GM19025 (cell line): ENCODE measurements around the gene GLYATL3.
"Not testable (repeated sequence)": the region's sequence is repeated elsewhere in the genome, so short reads cannot be mapped to it uniquely, and the experiment has no call there.

Source experiments
- ATAC-seq: cut with Tn5 transposase; IDR thresholded peaks from one replicate; pipeline ENCODE4 v1.9.1; 2021; ENCODE audit warnings: mild to moderate bottlenecking, low read depth, moderate library complexity; ENCODE audit not compliant: unreplicated experiment

GLYATL3 gene

GRCh38 chr6:49499623-49500022, at the start of gene GLYATL3:
Gene GLYATL3, plus strand, starts transcription at chr6:49499923. Its CDS starts 12,068 bp downstream, at chr6:49511991.
- ATAC-seq, result no peak

GRCh38 chr6:49453221-49453620, 46.5 kb upstream of the GLYATL3 start:
- ATAC-seq, result no peak

- peak; percentile 78 for ATAC-seq
Measured at GRCh38 chr6:49454787-49455709, 44.7 kb upstream of the GLYATL3 start.

GRCh38 chr6:49457771-49458170, 42.0 kb upstream of the GLYATL3 start:
- no peak for ATAC-seq

GRCh38 chr6:49462071-49462470, 37.7 kb upstream of the GLYATL3 start:
- no peak for ATAC-seq

GRCh38 chr6:49462599-49462926, 37.2 kb upstream of the GLYATL3 start:
- ATAC-seq, result no peak

- ATAC-seq, result peak; percentile 100
Measured at GRCh38 chr6:49462927-49463611, 36.7 kb upstream of the GLYATL3 start, which contains the start of the genes CENPQ and MMUT. Gene CENPQ, plus strand, starts transcription at chr6:49463370. Its CDS starts 6,807 bp downstream, at chr6:49470177. Gene MMUT, minus strand, starts transcription at chr6:49463253. Its CDS starts 3,787 bp downstream, at chr6:49459466.

- no peak for ATAC-seq
Measured at GRCh38 chr6:49463612-49463967, 36.1 kb upstream of the GLYATL3 start.

GRCh38 chr6:49464691-49465090, 35.0 kb upstream of the GLYATL3 start:
- no peak for ATAC-seq

- no peak for ATAC-seq
Measured at GRCh38 chr6:49468042-49468441, 31.7 kb upstream of the GLYATL3 start.

- ATAC-seq, result not testable (repeated sequence)
Measured at GRCh38 chr6:49476564-49476963, 23.2 kb upstream of the GLYATL3 start.

- no peak for ATAC-seq
Measured at GRCh38 chr6:49479308-49479970, 20.3 kb upstream of the GLYATL3 start.

GRCh38 chr6:49481846-49482245, 17.9 kb upstream of the GLYATL3 start:
- ATAC-seq, result not testable (repeated sequence)

GRCh38 chr6:49483380-49483779, 16.3 kb upstream of the GLYATL3 start:
- ATAC-seq, result not testable (repeated sequence)

GRCh38 chr6:49490633-49491032, 9.1 kb upstream of the GLYATL3 start:
- no peak for ATAC-seq

- no peak for ATAC-seq
Measured at GRCh38 chr6:49497304-49497703, 2.4 kb upstream of the GLYATL3 start.

GRCh38 chr6:49499126-49499525, 597 bp upstream of the GLYATL3 start:
- no peak for ATAC-seq

GRCh38 chr6:49504666-49505065, 4.9 kb downstream of the GLYATL3 start:
- ATAC-seq, result no peak

- no peak for ATAC-seq
Measured at GRCh38 chr6:49506569-49507111, 6.9 kb downstream of the GLYATL3 start.

- no peak for ATAC-seq
Measured at GRCh38 chr6:49509342-49509741, 9.6 kb downstream of the GLYATL3 start.
